ENCODE results near the gene S100A7A.
"Not testable (repeated sequence)": the region's sequence is repeated elsewhere in the genome, so short reads cannot be mapped to it uniquely, and the experiment has no call there.

Gene S100A7A

GRCh38 chr1:153434746-153435455 lies 18.6 kb downstream of the S100A7A start:
- no peak overlapping the region for H3K9ac ChIP-seq (ENCODE audit: low read length)
- 0 out of 2 replicates have a peak, but pooled peaks cover 5% of the 10 kb centered on the region for H3K27me3 ChIP-seq (ENCODE audit: control insufficient read depth, insufficient read depth, low read length)
- H3K4me3 ChIP-seq (ENCODE audit: low read depth, low read length) = no peak overlapping the region
- H3K36me3 ChIP-seq (ENCODE audit: control insufficient read depth, insufficient read depth, low read length) = no peaks in the 10 kb centered on the region
- no peaks in the 10 kb centered on the region for H3K4me1 ChIP-seq (ENCODE audit: control insufficient read depth, insufficient read depth, low read length)
- H3K9me3 ChIP-seq (ENCODE audit: control insufficient read depth, insufficient read depth, low read depth, low read length) = no peaks in the 10 kb centered on the region
- no peak overlapping the region for H3K27ac ChIP-seq (ENCODE audit: low read depth, low read length)

- H3K27me3 ChIP-seq (ENCODE audit: control insufficient read depth, insufficient read depth, low read length) = 0 out of 2 replicates have a peak, but pooled peaks cover 5% of the 10 kb centered on the region
- no peak overlapping the region for H3K27ac ChIP-seq (ENCODE audit: low read depth, low read length)
- H3K9ac ChIP-seq (ENCODE audit: low read length) = no peak overlapping the region
- H3K36me3 ChIP-seq (ENCODE audit: control insufficient read depth, insufficient read depth, low read length) = no peaks in the 10 kb centered on the region
- H3K4me1 ChIP-seq (ENCODE audit: control insufficient read depth, insufficient read depth, low read length) = no peaks in the 10 kb centered on the region
- H3K9me3 ChIP-seq (ENCODE audit: control insufficient read depth, insufficient read depth, low read depth, low read length) = no peaks in the 10 kb centered on the region
- no peak overlapping the region for H3K4me3 ChIP-seq (ENCODE audit: low read depth, low read length)
Measured at GRCh38 chr1:153437236-153437635, 20.9 kb downstream of the S100A7A start.

GRCh38 chr1:153438599-153438998 lies 22.3 kb downstream of the S100A7A start:
- Histone ChIP-seq H3K4me3 (ENCODE audit: low read depth, low read length) (no peak overlapping the region), H3K27ac (ENCODE audit: low read depth, low read length) (no peak overlapping the region), H3K9ac (ENCODE audit: low read length) (no peak overlapping the region), H3K36me3 (ENCODE audit: control insufficient read depth, insufficient read depth, low read length) (no peaks in the 10 kb centered on the region), H3K4me1 (ENCODE audit: control insufficient read depth, insufficient read depth, low read length) (no peaks in the 10 kb centered on the region), H3K27me3 (ENCODE audit: control insufficient read depth, insufficient read depth, low read length) (peaks cover 10% of the 10 kb centered on the region; the same call in 1 of the 2 replicates), H3K9me3 (ENCODE audit: control insufficient read depth, insufficient read depth, low read depth, low read length) (no peaks in the 10 kb centered on the region)

GRCh38 chr1:153439273-153439672 lies 23.0 kb downstream of the S100A7A start:
- no peaks in the 10 kb centered on the region for H3K4me1 ChIP-seq (ENCODE audit: control insufficient read depth, insufficient read depth, low read length)
- H3K27ac ChIP-seq (ENCODE audit: low read depth, low read length) = no peak overlapping the region
- H3K27me3 ChIP-seq (ENCODE audit: control insufficient read depth, insufficient read depth, low read length) = peaks cover 16% of the 10 kb centered on the region; the same call in 1 of the 2 replicates
- H3K9ac ChIP-seq (ENCODE audit: low read length) = no peak overlapping the region
- no peaks in the 10 kb centered on the region for H3K36me3 ChIP-seq (ENCODE audit: control insufficient read depth, insufficient read depth, low read length)
- H3K4me3 ChIP-seq (ENCODE audit: low read depth, low read length) = no peak overlapping the region
- H3K9me3 ChIP-seq (ENCODE audit: control insufficient read depth, insufficient read depth, low read depth, low read length) = no peaks in the 10 kb centered on the region

GRCh38 chr1:153441238-153441755 lies 25.0 kb downstream of the S100A7A start:
- H3K9me3 ChIP-seq (ENCODE audit: control insufficient read depth, insufficient read depth, low read depth, low read length) = no peaks in the 10 kb centered on the region
- peaks cover 23% of the 10 kb centered on the region for H3K27me3 ChIP-seq (ENCODE audit: control insufficient read depth, insufficient read depth, low read length)
- H3K4me1 ChIP-seq (ENCODE audit: control insufficient read depth, insufficient read depth, low read length) = no peaks in the 10 kb centered on the region
- H3K4me3 ChIP-seq (ENCODE audit: low read depth, low read length) = no peak overlapping the region
- H3K9ac ChIP-seq (ENCODE audit: low read length) = no peak overlapping the region
- no peak overlapping the region for H3K27ac ChIP-seq (ENCODE audit: low read depth, low read length)
- no peaks in the 10 kb centered on the region for H3K36me3 ChIP-seq (ENCODE audit: control insufficient read depth, insufficient read depth, low read length)

- no peaks in the 10 kb centered on the region for H3K9me3 ChIP-seq (ENCODE audit: control insufficient read depth, insufficient read depth, low read depth, low read length)
- H3K27me3 ChIP-seq (ENCODE audit: control insufficient read depth, insufficient read depth, low read length) = peaks cover 23% of the 10 kb centered on the region
- H3K36me3 ChIP-seq (ENCODE audit: control insufficient read depth, insufficient read depth, low read length) = no peaks in the 10 kb centered on the region
Measured at GRCh38 chr1:153443486-153443885, 27.2 kb downstream of the S100A7A start.

GRCh38 chr1:153444078-153444477 lies 27.8 kb downstream of the S100A7A start:
- no peaks in the 10 kb centered on the region for H3K36me3 ChIP-seq (ENCODE audit: control insufficient read depth, insufficient read depth, low read length)
- no peaks in the 10 kb centered on the region for H3K4me1 ChIP-seq (ENCODE audit: control insufficient read depth, insufficient read depth, low read length)
- H3K4me3 ChIP-seq (ENCODE audit: low read depth, low read length) = no peak overlapping the region
- H3K9ac ChIP-seq (ENCODE audit: low read length) = no peak overlapping the region
- H3K9me3 ChIP-seq (ENCODE audit: control insufficient read depth, insufficient read depth, low read depth, low read length) = no peaks in the 10 kb centered on the region
- H3K27ac ChIP-seq (ENCODE audit: low read depth, low read length) = no peak overlapping the region
- peaks cover 23% of the 10 kb centered on the region for H3K27me3 ChIP-seq (ENCODE audit: control insufficient read depth, insufficient read depth, low read length)

More at GRCh38 chr1:153443486-153443885, 27.2 kb downstream of the S100A7A start:
- no peak overlapping the region for H3K27ac ChIP-seq (ENCODE audit: low read depth, low read length)
- no peak overlapping the region for H3K9ac ChIP-seq (ENCODE audit: low read length)
- no peaks in the 10 kb centered on the region for H3K4me1 ChIP-seq (ENCODE audit: control insufficient read depth, insufficient read depth, low read length)
- no peak overlapping the region for H3K4me3 ChIP-seq (ENCODE audit: low read depth, low read length)

- H3K27me3 ChIP-seq (ENCODE audit: control insufficient read depth, insufficient read depth, low read length) = peaks cover 29% of the 10 kb centered on the region
- no peaks in the 10 kb centered on the region for H3K36me3 ChIP-seq (ENCODE audit: control insufficient read depth, insufficient read depth, low read length)
- H3K4me3 ChIP-seq (ENCODE audit: low read depth, low read length) = no peak overlapping the region
- no peaks in the 10 kb centered on the region for H3K4me1 ChIP-seq (ENCODE audit: control insufficient read depth, insufficient read depth, low read length)
- no peak overlapping the region for H3K9ac ChIP-seq (ENCODE audit: low read length)
- H3K9me3 ChIP-seq (ENCODE audit: control insufficient read depth, insufficient read depth, low read depth, low read length) = no peaks in the 10 kb centered on the region
- no peak overlapping the region for H3K27ac ChIP-seq (ENCODE audit: low read depth, low read length)
Measured at GRCh38 chr1:153447498-153448170, 31.3 kb downstream of the S100A7A start.

- H3K27ac ChIP-seq (ENCODE audit: low read depth, low read length); H3K9ac ChIP-seq (ENCODE audit: low read length); H3K4me1 ChIP-seq (ENCODE audit: control insufficient read depth, insufficient read depth, low read length); H3K36me3 ChIP-seq (ENCODE audit: control insufficient read depth, insufficient read depth, low read length); H3K9me3 ChIP-seq (ENCODE audit: control insufficient read depth, insufficient read depth, low read depth, low read length); H3K4me3 ChIP-seq (ENCODE audit: low read depth, low read length): not testable (repeated sequence)
- H3K27me3 ChIP-seq (ENCODE audit: control insufficient read depth, insufficient read depth, low read length) = peaks cover 22% of the 10 kb centered on the region
Measured at GRCh38 chr1:153448851-153449250, 32.5 kb downstream of the S100A7A start.

- H3K27ac ChIP-seq (ENCODE audit: low read depth, low read length) = no peak overlapping the region
- no peaks in the 10 kb centered on the region for H3K9me3 ChIP-seq (ENCODE audit: control insufficient read depth, insufficient read depth, low read depth, low read length)
- no peak overlapping the region for H3K9ac ChIP-seq (ENCODE audit: low read length)
- H3K4me3 ChIP-seq (ENCODE audit: low read depth, low read length) = no peak overlapping the region
- H3K27me3 ChIP-seq (ENCODE audit: control insufficient read depth, insufficient read depth, low read length) = no peaks in the 10 kb centered on the region
- H3K4me1 ChIP-seq (ENCODE audit: control insufficient read depth, insufficient read depth, low read length) = no peaks in the 10 kb centered on the region
- no peaks in the 10 kb centered on the region for H3K36me3 ChIP-seq (ENCODE audit: control insufficient read depth, insufficient read depth, low read length)
Measured at GRCh38 chr1:153456396-153456795, 40.1 kb downstream of the S100A7A start.

GRCh38 chr1:153459655-153460054 lies 43.3 kb downstream of the S100A7A start:
- H3K36me3 ChIP-seq (ENCODE audit: control insufficient read depth, insufficient read depth, low read length) = no peaks in the 10 kb centered on the region
- H3K9me3 ChIP-seq (ENCODE audit: control insufficient read depth, insufficient read depth, low read depth, low read length) = no peaks in the 10 kb centered on the region
- H3K9ac ChIP-seq (ENCODE audit: low read length) = no peak overlapping the region
- peaks cover 8% of the 10 kb centered on the region for H3K27me3 ChIP-seq (ENCODE audit: control insufficient read depth, insufficient read depth, low read length)
- no peak overlapping the region for H3K4me3 ChIP-seq (ENCODE audit: low read depth, low read length)
- H3K27ac ChIP-seq (ENCODE audit: low read depth, low read length) = no peak overlapping the region
- no peaks in the 10 kb centered on the region for H3K4me1 ChIP-seq (ENCODE audit: control insufficient read depth, insufficient read depth, low read length)

Measured in HUES6 (cell line).